NCI-H82 treated with DMSO at 0.1 percent for 48 hours (cell line): ENCODE results near the gene CCN6.

Experiments
- DNase-seq: peaks from one replicate; lab custom pipeline; 2025; ENCODE audit not compliant: unreplicated experiment; lab: John Stamatoyannopoulos, UW

Gene CCN6

DNA sequence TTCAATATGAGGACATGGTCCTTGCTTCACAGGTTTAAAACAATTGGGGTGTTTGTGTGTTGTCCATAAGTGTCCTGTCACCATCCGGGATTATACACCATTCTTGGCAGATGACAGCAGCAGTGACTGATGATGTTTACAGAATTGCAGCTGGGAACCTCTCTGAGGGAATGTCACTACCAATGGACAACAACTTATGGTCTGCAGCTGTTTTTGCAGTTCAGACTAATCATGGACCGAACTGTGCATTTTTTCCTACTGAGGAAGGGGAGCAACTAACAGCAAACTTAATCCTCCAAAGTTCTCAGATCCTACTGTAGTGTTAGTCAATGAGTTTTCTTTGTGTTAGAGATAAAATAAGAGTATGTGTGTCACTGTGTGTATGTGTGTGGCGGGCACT is 59.5 kb downstream of the CCN6 start:
- no peak for DNase-seq

DNA sequence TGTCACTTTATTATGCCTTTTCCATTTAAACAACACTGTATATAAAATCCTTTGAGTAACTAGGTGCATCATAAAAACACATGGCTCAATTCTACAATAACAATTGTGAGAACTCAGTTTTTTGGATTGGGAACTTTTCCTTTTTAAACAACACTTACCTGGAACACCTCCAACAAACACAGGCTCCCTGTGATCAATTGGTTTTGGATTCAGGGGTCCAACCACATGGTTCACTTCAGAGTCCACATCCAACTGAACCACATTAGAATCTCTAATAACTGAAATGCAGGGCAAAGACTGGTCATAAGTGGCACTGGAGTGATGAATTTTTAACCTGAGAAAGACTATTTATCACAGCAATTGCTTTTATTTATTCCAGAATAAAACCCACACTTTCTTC is 60.0 kb downstream of the CCN6 start:
- no peak for DNase-seq

DNA sequence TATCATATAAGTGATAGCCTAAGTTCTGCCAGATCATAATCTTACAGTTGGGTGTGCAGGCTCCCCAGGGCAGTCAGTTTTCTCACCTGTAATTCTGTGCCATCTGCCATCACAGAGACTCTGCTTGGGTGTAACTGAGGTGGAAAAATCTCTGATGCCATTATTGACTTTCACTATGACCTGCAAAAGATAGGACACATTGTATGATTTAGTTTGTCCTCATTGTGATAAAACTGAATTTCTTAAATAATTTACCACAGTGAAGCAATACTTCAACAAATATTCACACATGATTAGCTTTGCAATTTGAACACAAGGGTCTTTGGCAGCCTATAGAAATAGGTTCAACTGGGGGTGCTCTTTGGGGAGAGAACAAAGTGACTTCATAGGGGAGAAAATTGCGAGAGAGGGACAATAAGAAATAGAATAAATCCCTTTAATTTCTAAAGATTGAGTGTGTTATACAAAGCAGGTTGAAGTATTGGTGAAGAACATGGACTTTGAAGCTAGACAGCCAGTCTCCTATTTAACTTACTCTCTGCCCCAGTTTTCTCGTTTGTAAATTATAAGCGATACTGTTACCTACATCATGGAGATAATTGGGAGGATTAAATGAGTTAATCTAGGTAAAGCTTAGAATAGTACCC is 60.8 kb downstream of the CCN6 start:
- no peak for DNase-seq

DNA sequence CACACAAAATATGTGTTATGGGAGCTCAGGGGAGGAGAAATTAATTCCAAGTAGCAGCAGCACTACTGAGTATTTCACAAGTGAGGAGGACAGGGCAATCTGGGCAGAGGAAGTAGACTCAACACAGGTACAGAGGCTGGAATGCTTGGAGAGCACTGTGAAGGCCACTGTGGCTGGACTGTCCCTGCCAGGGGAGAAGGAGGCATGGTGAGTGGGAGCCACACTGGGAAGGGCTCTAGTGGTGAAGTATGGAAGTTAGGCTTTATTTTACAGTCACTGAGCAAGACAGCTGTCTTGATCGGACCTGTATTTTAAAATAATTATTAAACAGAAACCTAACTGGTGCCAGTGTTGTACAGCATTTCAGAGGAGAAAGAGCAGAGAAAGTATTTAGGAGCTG is 62.3 kb downstream of the CCN6 start:
- DNase-seq, result no peak

DNA sequence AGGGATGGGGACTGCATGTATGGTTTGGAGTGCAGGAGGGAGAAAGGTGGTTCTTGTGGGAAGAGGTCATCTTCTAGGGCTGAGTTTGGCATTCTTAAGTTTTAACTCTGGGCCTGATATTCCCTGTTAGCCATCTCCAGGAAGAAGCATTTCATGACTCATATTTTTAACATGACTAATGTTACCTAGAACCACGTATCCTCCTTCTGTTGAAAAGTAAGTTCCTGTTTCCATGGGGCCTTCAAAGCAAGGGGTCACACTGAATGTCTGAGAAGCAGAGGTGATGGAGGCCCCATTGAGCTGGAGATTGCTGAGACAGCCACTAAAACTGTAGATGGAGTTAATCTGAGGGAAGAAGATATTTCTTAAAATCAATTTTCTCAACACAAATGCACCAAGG is 63.6 kb downstream of the CCN6 start:
- no peak for DNase-seq

DNA sequence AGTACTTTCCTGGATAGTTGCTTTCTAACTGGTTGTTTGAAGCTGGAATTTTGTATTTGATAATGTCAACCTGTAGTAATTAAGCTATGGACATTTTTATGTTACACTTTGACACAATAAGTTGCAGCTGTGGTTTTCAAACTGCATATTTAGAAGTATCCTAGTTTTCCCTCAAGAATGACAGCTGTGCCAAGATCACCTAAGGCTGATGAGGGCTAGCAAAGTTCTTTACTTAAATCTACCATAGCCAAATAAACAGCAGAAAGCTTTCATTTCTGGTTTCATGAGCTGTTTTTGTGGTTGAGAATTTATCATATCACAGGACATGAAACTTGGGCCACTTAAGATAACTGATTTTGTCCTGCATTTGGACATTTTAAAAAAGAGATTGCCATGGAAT is 64.1 kb downstream of the CCN6 start:
- no peak for DNase-seq
